GM13977 (cell line): Measurements from ENCODE around the gene ZFAND2B.

Source experiments
- DNase-seq: peaks from one replicate; pipeline ENCODE4 v3.0.0; 2012; ENCODE audit warnings: low spot score
- CTCF ChIP-seq: IDR thresholded peaks from 2 replicates; pipeline ENCODE4 v1.5.1; 2012; ENCODE audit warnings: mild to moderate bottlenecking, control low read depth; ENCODE audit not compliant: insufficient read depth; ENCODE audit errors: extremely low read depth, missing control alignments
- in situ Hi-C: fragments of 300-500 bp; cut with MboI; formaldehyde crosslinking; loops from one replicate; pipeline ENCODE4 v1.12.0; 2022; ENCODE audit warnings: low sequenced_read_pairs, low pct_unique_long_range_greater_than_20kb, mixed read lengths, inconsistent platforms; ENCODE audit not compliant: unreplicated experiment

The ZFAND2B gene

GRCh38 chr2:219179601-219180465 is 26.7 kb upstream of the ZFAND2B start:
- TF ChIP-seq CTCF = no peak
- no peak for DNase-seq
- in situ Hi-C loops = loop anchor here (10.0 kb wide), 1 partner anchor 115 kb away; no protein-coding TSS in a partner anchor

- no peak for DNase-seq
- TF ChIP-seq CTCF = no peak
- in situ Hi-C loops = no loop called here
Measured at GRCh38 chr2:219180961-219181360, 25.6 kb upstream of the ZFAND2B start.

- no peak for DNase-seq
- TF ChIP-seq CTCF = no peak
- in situ Hi-C loops = no loop called here
Measured at GRCh38 chr2:219181531-219181930, 25.1 kb upstream of the ZFAND2B start.

- DNase-seq = no peak
- in situ Hi-C loops = no loop called here
- TF ChIP-seq CTCF = no peak
Measured at GRCh38 chr2:219182331-219183150, 24.0 kb upstream of the ZFAND2B start.

- no peak for TF ChIP-seq CTCF
- in situ Hi-C loops = no loop called here
- no peak for DNase-seq
Measured at GRCh38 chr2:219183151-219183772, 23.3 kb upstream of the ZFAND2B start.

- no peak for DNase-seq
- in situ Hi-C loops = no loop called here
- no peak for TF ChIP-seq CTCF
Measured at GRCh38 chr2:219184121-219184520, 22.5 kb upstream of the ZFAND2B start.
